NCI-H2029 (cell line): Measurements from ENCODE around the gene TDO2.
"Not testable (repeated sequence)": the region's sequence is repeated elsewhere in the genome, so short reads cannot be mapped to it uniquely, and the experiment has no call there.

Experiments used
- DNase-seq: peaks from one replicate; lab custom pipeline; 2025; lab: John Stamatoyannopoulos, UW

Gene TDO2

DNA sequence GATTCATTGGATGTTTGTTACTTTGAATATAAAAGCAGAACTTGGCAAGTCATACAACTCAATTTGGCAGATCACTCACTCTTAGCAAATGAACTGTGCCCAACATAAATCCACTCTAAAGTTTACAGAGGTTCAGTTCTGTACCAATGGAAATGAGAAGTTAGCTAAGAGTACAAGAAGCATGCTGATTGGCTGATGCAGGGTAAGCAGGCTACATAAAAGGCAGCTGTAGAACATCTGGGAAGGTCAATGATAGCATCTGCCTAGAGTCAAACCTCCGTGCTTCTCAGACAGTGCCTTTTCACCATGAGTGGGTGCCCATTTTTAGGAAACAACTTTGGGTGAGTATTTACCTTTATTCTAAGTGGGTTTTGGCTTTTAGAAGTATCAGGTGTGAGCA is at the start of gene TDO2:
Gene TDO2, plus strand, starts transcription at position 244 of the 400 bp plus-strand sequence. Its CDS starts 63 bp downstream, at position 307.
- no peak for DNase-seq

DNA sequence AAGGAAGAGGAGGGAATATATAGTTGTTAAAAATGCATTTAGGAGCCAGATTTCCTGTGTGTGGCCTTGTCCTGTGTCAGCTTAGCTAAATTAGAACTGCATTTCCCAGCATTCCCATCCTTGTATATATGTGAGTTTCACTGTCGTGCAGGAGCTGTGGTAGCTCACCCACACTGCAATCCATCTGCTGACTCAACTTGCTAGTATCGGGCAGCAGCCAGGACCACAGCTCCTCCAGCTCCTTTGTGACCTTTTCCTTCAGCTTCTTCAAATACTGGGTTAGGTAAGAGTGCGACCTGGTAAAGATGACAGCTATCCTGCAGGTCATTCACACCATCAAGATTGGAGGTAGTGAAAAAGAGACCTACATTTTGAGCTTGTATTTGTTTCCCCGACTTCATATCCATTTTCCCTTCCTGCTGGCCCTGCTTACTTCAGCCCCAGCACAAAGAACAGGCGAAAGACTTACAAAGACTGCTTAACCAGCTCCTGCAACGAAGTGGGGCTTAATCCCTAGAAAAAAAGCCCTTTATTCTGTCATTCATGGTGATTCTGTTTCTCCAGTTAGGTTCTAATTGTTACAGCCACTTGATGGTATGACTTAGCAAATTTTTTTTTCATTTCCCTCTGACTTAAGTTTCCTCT is 48.8 kb upstream of the TDO2 start:
- DNase-seq: no peak

DNA sequence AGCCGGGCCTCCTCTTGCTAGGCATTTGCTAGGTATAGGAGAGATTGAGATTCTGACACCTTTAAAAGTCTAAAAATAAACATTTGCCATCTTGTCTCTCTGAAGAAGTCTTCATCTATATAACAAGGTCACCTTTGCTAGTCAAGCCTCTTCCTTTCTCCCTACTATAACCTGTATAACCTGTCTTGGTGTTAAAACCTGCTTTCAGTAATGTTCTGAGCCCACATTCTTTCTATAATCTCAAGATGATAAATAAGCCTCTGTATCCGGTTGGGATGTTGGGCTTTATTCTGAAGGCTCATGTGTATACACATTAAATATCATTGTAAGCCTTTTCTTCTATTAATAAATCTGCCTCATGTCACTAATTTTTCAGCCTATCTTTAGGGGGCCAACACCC is 47.6 kb upstream of the TDO2 start:
- DNase-seq: no peak

DNA sequence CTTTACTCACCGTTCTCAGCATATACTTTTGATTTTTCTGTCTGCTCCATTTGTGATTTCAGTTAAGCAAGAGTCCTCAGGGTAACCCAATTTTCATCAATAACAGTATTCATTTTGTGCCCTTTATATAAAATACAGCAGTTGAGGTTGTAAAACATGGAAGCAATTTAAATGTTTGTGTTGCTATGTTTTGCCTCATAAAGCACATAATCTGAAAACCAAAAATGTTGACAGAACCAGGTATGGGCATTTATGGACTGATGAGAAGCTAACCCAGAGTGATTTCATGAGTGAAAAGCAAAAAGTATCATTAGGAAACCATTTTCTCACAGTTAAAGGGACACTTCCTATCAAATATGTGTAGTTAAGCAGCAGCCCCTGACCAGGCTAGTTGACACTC is 37.3 kb upstream of the TDO2 start, which contains the start of gene ASIC5:
Gene ASIC5, minus strand, starts transcription at position 101 of the 400 bp plus-strand sequence. Its CDS starts 51 bp downstream, at position 50.
- no peak for DNase-seq

DNA sequence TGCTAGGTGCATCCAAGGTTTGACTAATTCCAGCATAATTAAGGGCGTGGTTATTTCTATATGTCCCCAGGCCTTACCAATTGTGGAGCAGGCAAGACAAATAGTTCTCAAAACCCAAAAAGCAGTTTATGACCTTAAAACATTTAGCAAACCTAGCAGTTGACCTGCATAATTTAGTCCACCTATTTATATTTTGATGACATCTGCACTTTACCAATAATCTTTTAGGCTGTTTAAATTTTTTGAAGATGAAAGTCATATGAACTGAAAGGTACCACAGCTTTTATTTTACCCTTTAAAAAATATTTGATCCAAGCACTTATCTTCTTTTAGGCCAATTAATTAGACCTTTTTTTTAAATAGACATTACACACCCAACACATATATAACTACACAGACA is 27.6 kb upstream of the TDO2 start:
- no peak for DNase-seq

DNA sequence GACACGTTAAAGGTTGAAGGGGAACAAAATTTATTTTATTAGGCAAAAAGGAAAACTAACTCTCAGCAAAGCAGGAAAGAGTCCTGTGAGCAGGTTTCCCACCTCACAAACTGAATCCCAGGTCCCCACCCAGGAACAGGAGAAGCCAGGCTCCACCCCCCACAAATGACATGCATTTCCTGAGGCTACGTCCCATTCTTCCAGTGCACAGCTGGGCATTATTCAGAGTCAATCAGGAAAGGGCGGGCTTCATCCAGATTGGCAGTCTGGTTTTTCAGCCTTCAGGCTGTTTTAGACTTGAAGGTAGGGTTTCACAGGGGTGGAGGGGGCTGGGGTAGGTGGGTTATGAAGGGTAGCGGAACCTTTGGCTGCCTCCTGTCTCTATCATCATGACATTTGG is 25.5 kb upstream of the TDO2 start:
- DNase-seq: no peak

DNA sequence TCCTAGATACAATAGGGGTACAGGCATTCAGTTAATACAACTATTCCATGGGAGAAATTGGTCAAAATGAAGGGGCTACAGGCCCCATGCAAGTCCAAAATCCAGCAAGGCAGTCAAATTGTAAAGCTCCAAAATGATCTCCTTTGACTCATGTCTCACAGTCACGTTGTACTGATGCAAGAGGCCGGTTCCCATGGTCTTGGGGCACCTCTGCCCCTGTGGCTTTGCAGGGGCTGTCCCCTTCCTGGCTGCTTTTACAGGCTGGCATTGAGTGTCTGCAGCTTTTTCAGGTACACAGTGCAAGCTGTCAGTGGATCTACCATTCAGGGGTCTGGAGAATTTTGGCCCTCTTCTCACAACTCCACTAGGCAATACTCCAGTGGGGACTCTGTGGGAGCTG is 24.9 kb upstream of the TDO2 start:
- no peak for DNase-seq

DNA sequence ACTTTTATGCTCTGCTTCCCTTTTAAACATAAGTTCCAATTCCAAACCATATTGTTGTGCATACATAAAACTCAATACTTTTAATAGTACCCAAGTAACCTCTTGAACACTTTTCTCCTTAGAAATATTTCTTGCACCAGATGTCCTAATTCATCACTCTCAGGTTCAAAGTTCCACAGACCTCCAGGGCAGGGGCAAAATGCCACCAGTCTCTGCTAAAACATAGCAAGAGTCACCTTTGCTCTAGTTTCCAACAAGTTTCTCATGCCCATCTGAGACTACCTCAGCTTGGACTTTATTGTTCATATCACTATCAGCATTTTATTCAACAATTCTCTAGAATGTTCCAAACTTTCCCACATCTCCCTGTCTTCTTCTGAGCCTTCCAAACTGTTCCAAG is 23.7 kb upstream of the TDO2 start:
- DNase-seq: no peak

DNA sequence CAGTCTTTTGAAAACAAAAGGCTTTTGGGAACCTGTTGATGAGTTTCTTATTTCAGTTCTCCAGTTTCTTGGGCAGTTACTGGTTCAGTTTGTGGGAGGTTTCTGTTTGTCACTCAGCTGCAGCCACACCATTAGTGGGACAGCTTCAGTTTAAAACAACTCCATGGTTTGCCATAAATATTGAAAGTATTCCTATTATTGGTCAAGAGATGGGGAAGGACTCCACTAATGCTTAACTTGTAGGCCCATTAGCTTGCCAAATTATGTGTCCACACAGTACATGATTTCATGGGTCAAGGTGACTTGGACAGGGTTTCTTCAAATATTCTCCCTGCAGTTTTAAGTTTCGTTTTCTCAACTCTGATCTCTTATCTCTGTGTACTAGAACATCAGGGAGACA is 21.9 kb upstream of the TDO2 start:
- DNase-seq: no peak

DNA sequence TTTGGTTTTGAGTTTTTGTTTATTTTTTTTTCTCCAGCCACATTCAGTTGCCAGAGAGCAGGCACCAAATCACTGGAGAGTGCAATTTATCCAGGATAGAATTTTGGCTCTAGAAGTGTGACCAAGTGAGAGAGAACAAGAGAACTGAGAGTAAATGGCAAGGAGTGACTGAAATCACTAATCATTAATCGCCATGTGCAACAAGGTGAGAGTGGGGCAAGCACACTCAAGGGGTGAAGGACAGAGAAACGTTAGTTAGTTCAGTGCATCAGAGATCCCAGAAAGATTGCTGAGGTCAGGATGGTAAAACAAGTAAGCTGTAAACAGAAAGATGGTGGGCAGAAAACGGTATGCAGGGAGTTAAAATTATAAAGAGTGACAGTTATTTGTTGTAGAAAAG is 19.6 kb upstream of the TDO2 start:
- DNase-seq: no peak

DNA sequence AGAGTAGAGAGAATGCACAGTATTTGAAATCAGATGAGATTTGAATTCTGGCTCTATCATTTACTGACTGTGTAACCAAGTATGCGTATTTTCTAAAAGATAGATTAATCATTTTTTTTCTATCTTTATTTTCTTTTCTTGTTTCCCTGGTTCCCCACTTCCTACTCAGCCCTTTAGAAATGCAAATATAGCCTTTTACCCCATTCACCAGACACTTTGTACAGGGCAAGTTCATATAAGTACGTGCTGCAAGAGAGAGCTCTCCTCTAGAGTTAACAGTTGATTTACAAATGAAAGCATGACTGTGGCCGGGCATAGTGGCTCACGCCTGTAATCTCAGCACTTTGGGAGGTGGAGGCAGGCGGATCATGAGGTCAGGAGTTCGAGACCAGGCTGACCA is 17.8 kb upstream of the TDO2 start:
- no peak for DNase-seq

DNA sequence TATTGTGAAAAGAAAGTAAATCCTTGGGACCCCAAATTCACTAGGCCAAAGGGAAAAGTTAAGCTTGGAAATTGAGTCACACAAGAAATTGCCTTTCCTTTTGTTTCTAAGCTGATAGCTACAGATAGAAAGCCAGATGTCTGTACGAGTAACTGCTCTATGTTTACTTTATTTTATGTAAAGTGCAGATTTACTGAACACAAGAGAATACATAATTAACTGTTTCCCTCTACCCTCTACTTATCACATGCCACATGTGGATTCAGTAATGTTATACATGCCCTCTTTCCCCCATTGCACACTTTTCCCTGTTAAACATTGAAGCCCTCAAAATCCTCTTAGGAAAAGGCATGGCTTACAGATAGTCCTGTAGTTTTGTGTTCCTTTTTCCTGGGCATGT is 16.5 kb upstream of the TDO2 start:
- DNase-seq: no peak

DNA sequence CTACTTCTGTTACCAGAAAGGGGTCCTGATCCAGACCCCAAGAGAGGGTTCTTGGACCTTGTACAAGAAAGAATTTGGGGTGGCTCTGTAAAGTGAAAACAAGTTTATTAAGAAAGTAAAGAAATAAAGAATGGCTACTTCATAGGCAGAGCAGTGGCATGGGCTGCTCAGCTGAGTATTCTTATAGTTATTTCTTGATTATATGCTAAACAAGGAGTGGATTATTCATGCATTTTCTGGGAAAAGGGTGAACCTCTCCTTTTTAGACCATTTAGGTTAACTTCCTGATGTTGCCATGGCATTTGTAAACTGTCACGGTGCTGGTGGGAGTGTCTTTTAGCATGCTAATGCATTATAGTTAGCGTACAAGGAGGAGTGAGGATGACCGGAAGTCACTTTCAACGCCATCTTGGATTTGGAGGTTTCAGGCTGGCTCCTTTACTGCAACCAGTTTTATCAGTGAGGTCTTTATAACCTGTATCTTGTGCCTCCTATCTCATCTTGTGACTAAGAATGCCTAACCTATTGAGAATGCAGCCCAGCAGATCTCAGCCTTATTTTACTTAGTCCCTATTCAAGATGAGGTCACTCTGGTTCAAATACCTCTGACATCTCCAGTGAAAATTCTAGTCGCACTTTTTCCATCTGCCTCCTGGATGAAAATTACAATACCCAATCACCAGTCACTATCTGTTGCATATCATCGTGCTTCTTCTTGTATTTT is 15.5 kb upstream of the TDO2 start:
- no peak for DNase-seq

DNA sequence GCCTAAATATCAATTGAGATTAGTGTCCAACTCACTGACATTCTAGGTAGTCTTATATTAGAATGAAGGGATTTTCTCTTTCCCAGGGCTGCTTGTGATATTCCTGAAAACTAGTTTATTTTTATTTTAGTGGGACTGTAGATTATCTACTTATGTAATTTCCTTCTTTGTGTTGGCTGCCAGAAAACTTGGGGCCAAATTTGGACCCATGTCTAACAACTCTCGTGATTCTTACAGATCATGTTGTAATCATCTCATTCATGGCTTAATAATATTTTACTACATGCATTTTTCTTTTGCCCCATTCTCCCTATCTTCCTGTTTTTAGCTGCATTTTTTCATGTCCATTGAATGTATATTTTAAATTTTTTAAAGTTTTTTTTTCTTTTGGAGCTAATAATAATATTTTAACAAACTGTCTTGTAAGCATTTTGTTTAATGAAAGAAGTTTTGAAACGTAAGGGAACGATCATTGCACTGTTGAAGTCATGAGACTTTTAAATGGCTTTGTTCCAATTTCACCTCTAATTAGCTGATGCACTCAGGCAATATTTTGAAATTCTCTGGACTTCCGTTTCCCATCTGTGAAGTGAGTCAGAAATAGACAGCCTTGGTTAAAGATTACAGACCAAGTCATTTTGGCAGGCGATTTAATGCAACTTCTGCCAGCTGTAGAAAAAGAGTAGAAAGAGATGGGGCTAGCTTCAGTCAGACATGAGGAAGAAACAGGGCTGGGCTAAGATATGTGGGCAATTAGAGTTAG is 14.3 kb upstream of the TDO2 start:
- no peak for DNase-seq

DNA sequence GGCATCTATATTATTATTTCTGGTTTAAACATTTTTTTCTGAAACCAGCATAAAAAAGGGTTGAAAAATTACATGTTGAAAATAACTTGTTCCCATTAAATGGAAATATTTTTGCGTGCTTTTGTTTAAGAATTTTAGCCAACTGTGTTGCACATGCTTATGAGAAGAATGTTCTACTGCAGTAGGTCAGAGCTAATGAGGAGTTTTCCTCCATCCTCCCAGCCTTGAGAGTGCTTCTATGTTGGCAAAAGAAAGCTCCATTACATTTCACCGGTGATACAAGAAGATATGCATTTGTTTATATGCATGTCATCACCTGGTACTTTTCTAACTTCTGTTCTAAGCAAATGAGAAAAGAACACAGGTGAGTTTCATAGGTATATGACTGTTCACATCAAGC is 13.6 kb upstream of the TDO2 start:
- no peak for DNase-seq

DNA sequence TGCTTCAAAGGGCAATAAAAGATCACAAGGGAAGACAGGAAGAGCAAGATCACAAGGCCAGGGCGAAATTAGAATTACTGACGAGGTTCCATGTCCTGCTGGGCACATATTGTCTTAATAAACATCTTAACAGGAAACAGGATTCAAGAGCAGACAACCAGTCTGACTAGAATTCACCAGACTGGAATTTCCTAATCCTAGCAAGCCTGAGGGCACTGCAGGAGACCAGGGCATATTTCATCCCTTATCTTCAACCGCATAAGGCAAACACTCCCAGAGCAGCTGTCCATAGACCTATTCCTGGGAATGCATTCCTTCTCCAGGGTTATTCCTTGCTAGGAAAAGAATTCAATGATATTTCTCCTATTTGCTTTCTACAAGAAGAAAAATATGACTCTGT is 12.4 kb upstream of the TDO2 start:
- no peak for DNase-seq

DNA sequence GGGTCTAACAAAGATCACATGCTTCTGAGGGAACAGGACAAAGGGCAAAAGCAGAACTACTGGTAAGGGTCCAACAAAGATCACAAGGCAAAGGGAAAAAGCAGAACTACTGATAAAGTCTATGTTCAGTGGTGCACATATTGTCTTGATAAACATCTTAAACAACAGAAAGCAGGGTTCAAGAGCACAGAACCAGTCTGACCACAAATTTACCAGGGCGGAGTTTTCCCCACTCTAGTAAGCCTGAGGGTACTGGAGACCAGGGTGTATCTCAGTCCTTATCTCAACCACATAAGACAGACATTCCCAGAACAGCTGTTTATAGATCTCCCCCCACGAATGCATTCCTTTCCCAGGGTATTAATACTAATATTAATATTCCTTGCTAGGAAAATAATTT is 5.1 kb upstream of the TDO2 start:
- DNase-seq: not testable (repeated sequence)

DNA sequence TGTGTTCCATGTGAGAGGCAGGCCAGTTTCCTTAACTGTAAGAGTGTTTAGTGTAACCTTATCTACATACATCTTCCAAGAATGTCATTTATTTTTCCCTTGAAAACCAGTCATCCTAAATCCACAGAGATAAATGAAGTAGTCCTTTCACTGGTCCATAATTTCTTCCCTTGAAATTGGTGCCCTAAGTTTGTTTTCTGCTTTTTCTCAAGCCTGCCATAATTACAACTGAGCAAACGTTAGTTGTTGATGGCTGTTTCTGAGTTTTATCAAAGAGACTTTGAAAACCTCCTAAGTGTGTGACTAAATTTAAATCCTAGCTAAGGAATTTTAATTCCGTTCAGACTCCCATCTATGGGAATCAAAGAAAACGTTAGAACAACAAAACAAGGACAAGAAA is 3.6 kb upstream of the TDO2 start:
- no peak for DNase-seq

DNA sequence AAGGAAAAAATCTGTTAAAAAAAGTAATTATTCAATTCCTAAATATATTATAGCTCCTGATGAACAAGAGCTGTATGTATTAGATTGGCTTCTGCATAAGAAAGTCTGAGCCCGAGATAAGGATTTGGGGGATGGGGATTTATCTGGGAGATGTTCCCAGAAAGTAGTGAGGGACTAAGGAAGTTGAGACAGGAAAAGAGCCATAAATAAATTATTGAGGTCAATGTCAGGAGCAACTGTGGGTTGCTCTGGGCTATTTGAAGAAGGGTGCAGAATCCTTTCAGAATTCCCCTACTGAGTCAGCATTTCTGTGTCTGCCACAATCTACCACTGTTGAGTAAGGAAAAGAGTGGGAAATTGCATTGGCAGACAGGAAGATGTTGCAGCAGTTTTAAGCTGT is 3.1 kb upstream of the TDO2 start:
- no peak for DNase-seq

DNA sequence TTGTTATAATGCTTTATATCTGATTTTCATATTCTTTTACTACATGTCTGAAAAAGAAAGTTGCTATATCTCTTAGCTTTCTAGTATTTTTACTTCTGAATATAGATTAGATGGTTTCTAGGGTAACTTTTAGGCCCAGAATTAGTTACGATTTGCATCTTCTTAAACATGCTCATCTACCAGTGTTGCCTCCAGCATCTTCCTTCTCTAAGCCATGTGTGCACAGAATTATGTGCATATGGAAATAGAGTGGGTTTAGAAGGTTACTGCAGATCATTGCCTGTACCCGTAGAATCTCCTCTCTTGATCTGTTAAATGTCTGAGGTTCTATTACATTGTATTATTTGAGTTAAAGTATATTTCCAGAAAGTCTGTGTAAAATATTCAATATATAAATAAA is 2.5 kb upstream of the TDO2 start:
- DNase-seq: no peak

DNA sequence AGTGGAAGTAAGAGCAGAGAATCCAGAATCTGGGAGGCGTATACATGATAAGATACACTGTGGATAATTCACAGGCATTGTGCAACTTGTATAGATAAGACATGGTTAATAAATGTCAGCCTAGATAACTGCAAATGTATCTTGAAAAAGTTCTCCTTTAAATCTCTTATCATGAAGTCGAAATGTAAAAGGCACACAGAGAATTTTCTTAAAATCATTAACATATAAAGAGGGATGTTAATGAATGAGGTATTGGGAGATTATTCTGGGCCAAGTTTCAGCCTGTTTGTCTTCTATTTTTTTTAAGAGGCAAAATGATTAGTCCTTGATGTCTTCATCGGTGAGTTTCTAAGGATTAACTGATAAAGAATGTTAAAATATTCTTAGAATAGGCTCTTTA is 835 bp downstream of the TDO2 start:
- no peak for DNase-seq

DNA sequence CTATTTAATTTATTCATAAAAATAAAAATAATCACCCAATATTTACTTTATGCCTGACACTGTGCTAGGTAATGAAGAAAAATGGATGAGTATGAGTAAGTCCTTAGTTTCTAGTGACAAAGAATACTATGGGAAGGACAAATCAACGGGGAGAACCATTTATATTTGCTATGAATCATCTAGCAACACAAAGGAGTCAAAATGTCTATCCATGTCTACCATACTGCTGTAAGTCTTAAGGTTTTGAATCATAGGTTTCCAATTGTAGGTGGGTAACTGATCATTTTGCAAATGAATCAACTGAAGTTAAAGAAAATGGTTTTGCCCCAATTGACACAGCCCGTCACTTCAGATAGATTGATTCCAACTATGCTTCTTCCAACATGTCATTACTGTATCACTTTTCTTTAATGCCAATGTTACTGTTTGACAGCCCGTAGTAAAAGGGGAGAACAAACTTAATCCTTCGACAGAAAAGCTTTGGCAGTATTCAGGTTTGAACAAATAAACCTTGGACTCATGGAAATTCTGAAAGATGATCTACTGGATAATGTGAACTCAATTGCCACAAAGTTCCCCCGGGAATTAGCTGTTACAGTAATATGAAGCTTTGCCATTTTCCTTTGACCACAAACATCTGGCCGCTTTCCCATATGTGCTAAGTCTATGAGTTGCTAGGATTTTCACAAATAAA is 3.2 kb downstream of the TDO2 start:
- peak; percentile 11 for DNase-seq

DNA sequence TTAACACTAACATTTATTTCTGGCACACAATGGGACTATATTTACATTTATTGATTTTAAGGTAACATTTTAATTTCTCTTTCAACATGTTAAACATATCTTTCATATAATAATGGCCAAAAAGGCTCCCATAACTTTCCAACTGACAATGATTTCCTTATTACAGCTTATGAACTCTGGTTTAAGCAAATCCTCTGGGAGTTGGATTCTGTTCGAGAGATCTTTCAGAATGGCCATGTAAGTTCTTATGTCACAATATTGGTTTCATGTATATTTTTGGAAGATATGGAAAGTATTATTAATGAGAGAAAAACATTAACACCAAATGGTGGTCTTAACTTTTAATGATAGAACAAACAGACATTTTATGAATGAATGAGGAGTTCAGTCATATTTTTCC is 4.1 kb downstream of the TDO2 start:
- DNase-seq: no peak
